NCI-H187 treated with DMSO at 0.1 percent for 48 hours (cell line): Measurements from ENCODE around the gene CMTR1.
"Not testable (repeated sequence)": the region's sequence is repeated elsewhere in the genome, so short reads cannot be mapped to it uniquely, and the experiment has no call there.

Source experiments
- DNase-seq: peaks from one replicate; lab custom pipeline; 2025; lab: John Stamatoyannopoulos, UW

The CMTR1 gene

DNA sequence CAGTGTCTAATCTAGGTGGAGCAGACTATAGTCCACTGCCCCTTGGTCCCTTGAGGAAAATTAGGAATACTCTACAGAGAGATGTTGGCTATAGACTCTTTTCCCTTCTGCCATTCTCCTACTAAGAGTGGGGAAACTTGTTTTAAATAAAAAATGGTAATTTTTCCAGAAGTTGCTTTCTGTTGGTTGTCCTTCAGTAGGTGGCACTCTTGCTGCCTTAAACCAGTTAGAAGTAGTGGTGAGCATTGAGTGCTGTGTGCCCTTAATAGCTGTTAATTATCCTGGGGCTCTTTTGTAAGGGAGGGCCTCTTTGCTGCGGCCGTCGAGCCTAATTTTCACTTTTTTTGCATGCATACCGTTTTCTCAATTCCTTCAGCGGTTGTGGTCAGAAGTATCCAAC lies 2.8 kb downstream of the CMTR1 start:
- no peak for DNase-seq

GRCh38 chr6:37438930-37439329 lies 5.9 kb downstream of the CMTR1 start:
- no peak for DNase-seq

- no peak for DNase-seq
Observed at GRCh38 chr6:37441651-37442050, 8.6 kb downstream of the CMTR1 start.

DNA sequence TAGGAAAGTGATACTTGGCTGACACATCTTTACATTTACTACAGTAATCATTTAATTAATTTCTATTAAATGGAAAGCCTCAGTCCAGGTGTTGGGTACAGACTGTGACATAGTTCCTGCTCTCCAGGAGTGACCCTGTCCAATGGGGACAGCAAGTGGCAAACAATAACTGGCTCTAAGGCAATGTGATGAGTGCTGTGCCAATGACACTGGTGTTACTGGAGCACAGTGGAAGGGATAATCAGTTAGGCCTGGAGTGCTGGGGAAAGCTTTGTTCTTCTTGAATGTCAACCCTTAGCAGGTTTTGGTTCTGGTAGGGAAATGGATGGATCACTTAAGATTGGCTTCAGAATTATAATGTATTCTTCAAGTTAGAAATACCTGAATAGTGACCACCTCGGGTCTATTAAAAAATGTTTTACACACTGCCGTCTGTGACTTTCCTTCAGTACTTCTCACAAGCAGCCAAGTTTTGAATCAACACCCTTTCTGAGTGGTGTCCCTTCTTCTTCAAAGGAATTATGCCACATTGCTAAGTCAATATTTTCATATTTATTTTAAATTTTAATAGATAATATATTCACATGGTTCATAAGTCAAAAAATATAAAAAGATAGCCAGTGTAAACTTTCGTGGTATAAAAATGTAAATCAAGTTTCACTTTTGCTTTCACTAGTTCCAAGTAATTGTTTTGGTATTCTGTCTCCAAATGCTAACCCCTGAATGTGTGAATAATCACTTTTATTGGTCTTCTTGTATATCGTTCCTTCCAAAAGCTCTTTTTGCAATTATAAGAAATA lies 9.6 kb downstream of the CMTR1 start:
- DNase-seq = no peak

- not testable (repeated sequence) for DNase-seq
Observed at GRCh38 chr6:37443216-37443542, 10.2 kb downstream of the CMTR1 start.

DNA sequence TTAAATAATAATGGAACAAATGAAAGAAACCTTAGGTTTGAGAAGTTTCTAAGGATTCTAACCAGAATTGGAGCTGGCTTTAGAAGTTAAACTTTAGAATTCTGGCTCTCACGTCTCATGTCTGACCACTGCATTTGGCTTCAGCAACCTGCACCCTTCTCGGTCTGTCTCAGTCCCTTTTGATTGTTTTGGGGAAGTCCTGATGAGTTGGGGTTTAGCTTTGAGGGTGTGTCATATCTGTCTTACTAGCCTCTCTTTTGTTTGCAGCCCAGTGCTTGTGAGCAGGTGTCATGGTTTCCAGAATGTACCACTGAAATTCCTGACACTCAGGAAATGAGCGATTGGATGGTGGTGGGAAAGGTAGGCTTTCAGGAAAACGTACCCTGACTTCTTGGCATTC lies 17.0 kb downstream of the CMTR1 start:
- DNase-seq = no peak

GRCh38 chr6:37451441-37452193 lies 18.6 kb downstream of the CMTR1 start:
- DNase-seq = no peak

GRCh38 chr6:37452522-37452921 lies 19.5 kb downstream of the CMTR1 start:
- no peak for DNase-seq

- peak; percentile 68 for DNase-seq
Observed at GRCh38 chr6:37454420-37455140, 21.6 kb downstream of the CMTR1 start.

- no peak for DNase-seq
Observed at GRCh38 chr6:37456126-37456525, 23.1 kb downstream of the CMTR1 start.

DNA sequence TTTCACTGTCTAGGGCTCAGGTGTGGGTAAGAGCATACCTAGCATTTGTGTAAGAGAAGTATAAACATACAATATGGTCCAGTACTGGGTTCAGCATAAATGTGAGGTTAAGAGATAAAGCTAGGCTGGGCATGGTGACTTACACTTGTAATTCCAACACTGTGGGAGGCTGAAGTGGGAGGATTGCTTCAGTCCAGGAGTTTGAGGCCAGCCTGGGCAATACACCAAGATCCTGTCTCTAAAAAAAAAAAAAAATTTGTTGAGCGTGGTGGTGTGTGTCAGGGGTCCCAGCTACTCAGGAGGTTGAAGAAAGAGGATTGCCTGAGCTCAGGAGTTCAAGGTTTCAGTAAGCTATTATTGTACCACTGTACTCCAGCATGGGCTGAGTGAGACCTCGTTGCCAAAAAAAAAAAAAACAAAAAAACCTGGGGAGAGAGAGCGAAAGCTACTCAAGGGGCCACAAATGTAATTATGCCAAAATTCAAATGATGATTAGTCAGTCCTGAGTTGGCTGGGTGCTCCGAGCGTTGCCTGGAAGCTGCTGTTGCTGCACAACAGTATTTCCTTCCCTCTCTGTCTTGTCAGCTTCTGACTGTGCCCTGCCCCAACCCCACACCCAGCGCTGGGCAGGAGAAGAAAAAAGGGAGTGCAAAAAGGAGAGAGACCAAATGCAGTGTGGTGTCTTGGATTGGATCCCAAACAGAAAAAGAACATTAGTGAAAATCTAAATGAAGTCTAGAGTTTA lies 24.0 kb downstream of the CMTR1 start:
- DNase-seq = no peak

- peak; percentile 90 for DNase-seq
Observed at GRCh38 chr6:37459981-37460800, 27.2 kb downstream of the CMTR1 start.

DNA sequence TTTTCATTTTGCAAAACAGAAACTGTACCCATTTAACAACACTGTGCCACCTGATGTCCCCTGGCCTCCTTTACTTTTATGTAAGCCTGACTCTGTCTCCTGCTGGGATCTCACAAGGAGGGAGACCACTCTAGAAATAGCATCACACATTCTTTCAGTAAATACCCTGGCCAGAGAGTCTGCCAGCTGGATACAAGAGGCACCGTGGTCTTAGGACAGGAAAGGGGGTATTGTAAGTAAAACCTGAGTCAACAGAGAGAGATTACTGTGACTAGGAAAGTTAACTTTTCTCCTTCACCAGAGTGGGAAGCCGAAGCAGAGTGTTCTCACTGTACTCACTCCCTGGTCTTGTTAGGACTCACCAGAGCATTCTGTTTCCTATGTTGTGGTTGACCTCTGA lies 27.8 kb downstream of the CMTR1 start:
- DNase-seq = no peak

- no peak for DNase-seq
Observed at GRCh38 chr6:37463110-37463509, 30.1 kb downstream of the CMTR1 start.

DNA sequence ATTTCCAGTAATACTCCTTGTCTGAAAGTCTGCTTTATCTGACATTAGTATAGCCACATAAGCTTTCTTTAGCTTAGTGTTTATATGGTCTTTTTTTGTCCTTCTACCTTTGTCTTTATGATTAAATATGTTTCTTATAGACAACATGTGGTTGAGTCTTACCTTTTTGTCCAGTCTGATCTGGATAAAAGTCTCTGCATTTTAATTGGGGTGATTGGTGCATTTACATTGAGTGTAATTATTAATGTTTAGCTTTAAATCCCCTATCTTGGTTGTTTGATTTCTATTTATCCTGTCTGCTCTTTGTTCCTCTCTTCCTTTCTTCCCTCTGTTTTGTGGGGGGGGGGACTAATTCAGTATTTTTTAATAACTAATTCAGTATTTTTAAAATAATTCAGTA lies 34.7 kb downstream of the CMTR1 start:
- no peak for DNase-seq

GRCh38 chr6:37473364-37474095 lies 40.5 kb downstream of the CMTR1 start:
- no peak for DNase-seq

GRCh38 chr6:37474316-37474715 lies 41.3 kb downstream of the CMTR1 start:
- DNase-seq = no peak

GRCh38 chr6:37477191-37477590 lies 44.2 kb downstream of the CMTR1 start:
- no peak for DNase-seq

- DNase-seq = no peak
Observed at GRCh38 chr6:37477656-37478435, 44.8 kb downstream of the CMTR1 start.

GRCh38 chr6:37478827-37479226 lies 45.8 kb downstream of the CMTR1 start:
- no peak for DNase-seq
